HCT116 (cell line): ENCODE data around the gene SLAMF1. TPM values are rescaled to one million over a fixed set of nuclear protein-coding genes. Genes with fewer than 3 reads are reported as not detected.

Source experiments
- ATAC-seq: fragments of 200-7000 bp; cut with Tn5 transposase; 2 replicates; pipeline ENCODE4 v1.9.1; 2020; ENCODE audit warnings: mild to moderate bottlenecking, moderate library complexity
- BruUV-seq: library from RNA; stranded (reverse); fragments of 400-500 nt; replicated peaks from 2 replicates; lab custom pipeline; 2021; lab: Mats Ljungman, UMichigan
- CTCF ChIA-PET: fragments of 300-600 bp; sonication (Branson Sonifier 250); formaldehyde crosslinking; loops from one replicate; lab custom pipeline; 2021; ENCODE audit warnings: antibody characterized with exemption; lab: Charles Lee
- POLR2A ChIA-PET: fragments of 300-600, 350-600 bp; sonication (Branson Sonifier 250); formaldehyde crosslinking; loops from one replicate; lab custom pipeline; 2021; ENCODE audit warnings: antibody characterized with exemption; lab: Charles Lee
- RAD21 ChIA-PET, 2 experiments: fragments of 300-600 bp; sonication (Branson Sonifier 250); formaldehyde crosslinking; loops; one replicate each; lab custom pipeline; 2023; ENCODE audit warnings: low total read pairs in 2 of 2; ENCODE audit not compliant: uncharacterized antibody in 2 of 2, unreplicated experiment in 2 of 2, low non-redundant PET in 1 of 2; lab: Charles Lee
- DNase-seq: peaks from one replicate; pipeline ENCODE4 v3.0.0-alpha.2; 2010; ENCODE audit warnings: low read depth, low spot score
- H2AFZ ChIP-seq: fragments of 200-600 bp; shearing (Covaris generic), sonication (generic); 2 replicates; pipeline ENCODE4 v1.6.1; 2017; ENCODE audit warnings: low read depth, mixed run types, mixed read lengths, antibody characterized with exemption, low read length; ENCODE audit not compliant: poor library complexity, severe bottlenecking
- H3K27ac ChIP-seq: 2 replicates; pipeline ENCODE4 v1.5.1; 2012; ENCODE audit warnings: low read depth, low read length
- H3K27me3 ChIP-seq: fragments of 200-600 bp; sonication (generic); 2 replicates; pipeline ENCODE4 v1.6.1; 2016; ENCODE audit warnings: mixed run types, low read length, mixed read lengths; ENCODE audit not compliant: insufficient read depth
- H3K36me3 ChIP-seq, 2 experiments: fragments of 200-500 bp in 1 of 2; fragments of 200-600 bp in 1 of 2; sonication (Bioruptor generic) in 1 of 2; sonication (generic) in 1 of 2; 2 replicates each; pipeline versions ENCODE4 v1.5.1 to v1.6.1; 2014 to 2016; ENCODE audit warnings: low read length in 2 of 2, inconsistent platforms in 1 of 2, mixed read lengths in 1 of 2, mixed run types in 1 of 2; ENCODE audit not compliant: insufficient read depth in 2 of 2, control insufficient read depth in 1 of 2
- H3K4me1 ChIP-seq, 2 experiments: fragments of 200-600 bp in 1 of 2; sonication (generic) in 1 of 2; 2 replicates each; pipeline versions ENCODE4 v1.5.1 to v1.6.1; 2012 to 2017; ENCODE audit warnings: low read length in 2 of 2, inconsistent platforms in 1 of 2, mild to moderate bottlenecking in 1 of 2, mixed read lengths in 1 of 2, mixed run types in 1 of 2, moderate library complexity in 1 of 2; ENCODE audit not compliant: insufficient read depth in 2 of 2, control insufficient read depth in 1 of 2
- H3K4me2 ChIP-seq: fragments of 200-600 bp; sonication (generic); 2 replicates; pipeline ENCODE4 v1.6.1; 2017; ENCODE audit warnings: mixed run types, low read length, mixed read lengths
- H3K4me3 ChIP-seq, 2 experiments: fragments of 200-600 bp in 1 of 2; sonication (generic) in 1 of 2; replicated peaks in 1 of 2; 2 replicates each; pipeline ENCODE4 v1.5.1; 2011 to 2016; ENCODE audit warnings: low read length in 2 of 2, control low read depth in 1 of 2, low read depth in 1 of 2, mild to moderate bottlenecking in 1 of 2, mixed read lengths in 1 of 2, mixed run types in 1 of 2
- H3K79me2 ChIP-seq: fragments of 200-600 bp; sonication (generic); 2 replicates; pipeline ENCODE4 v1.6.1; 2017; ENCODE audit warnings: mild to moderate bottlenecking, mixed run types, low read length, moderate library complexity, mixed read lengths; ENCODE audit not compliant: insufficient read depth
- H3K9ac ChIP-seq: fragments of 200-600 bp; sonication (generic); 2 replicates; pipeline ENCODE4 v1.6.1; 2016; ENCODE audit warnings: low read length, mixed read lengths
- H3K9me2 ChIP-seq: fragments of 200-600 bp; sonication (generic), shearing (Covaris generic); 2 replicates; pipeline ENCODE4 v1.6.1; 2017; ENCODE audit warnings: mixed run types, mild to moderate bottlenecking, moderate library complexity; ENCODE audit not compliant: insufficient read depth
- H3K9me3 ChIP-seq, 2 experiments: fragments of 200-500 bp in 1 of 2; fragments of 200-600 bp in 1 of 2; sonication (Bioruptor generic) in 1 of 2; sonication (generic) in 1 of 2; 2 replicates each; pipeline ENCODE4 v1.6.1; 2014 to 2017; ENCODE audit warnings: low read length in 2 of 2, mixed read lengths in 2 of 2, inconsistent platforms in 1 of 2, low read depth in 1 of 2, mild to moderate bottlenecking in 1 of 2, mixed run types in 1 of 2, moderate library complexity in 1 of 2; ENCODE audit not compliant: control insufficient read depth in 1 of 2, insufficient read depth in 1 of 2
- H4K20me1 ChIP-seq: fragments of 200-600 bp; sonication (generic), shearing (Covaris generic); 2 replicates; pipeline ENCODE4 v1.6.1; 2017; ENCODE audit warnings: mixed run types, mild to moderate bottlenecking, moderate library complexity; ENCODE audit not compliant: insufficient read depth
- CTCF ChIP-seq, 3 experiments: fragments of 200-600 bp in 1 of 3; sonication (generic) in 1 of 3; IDR thresholded peaks in 2 of 3; conservative IDR thresholded peaks in 1 of 3; 2 replicates each; pipeline ENCODE4 v1.5.1; 2012 to 2017; ENCODE audit warnings: low read depth in 2 of 3, low read length in 2 of 3, antibody characterized with exemption in 1 of 3, borderline replicate concordance in 1 of 3, control low read depth in 1 of 3, mild to moderate bottlenecking in 1 of 3, mixed read lengths in 1 of 3, mixed run types in 1 of 3, moderate library complexity in 1 of 3; ENCODE audit not compliant: insufficient read depth in 1 of 3
- EZH2 ChIP-seq: fragments of 200-600 bp; sonication (generic); IDR thresholded peaks from 2 replicates; pipeline ENCODE4 v1.6.1; 2017; ENCODE audit warnings: antibody characterized with exemption, mixed run types
- POLR2AphosphoS5 ChIP-seq: IDR thresholded peaks from 2 replicates; pipeline ENCODE4 v1.6.1; 2011; ENCODE audit warnings: mild to moderate bottlenecking, low read depth, low read length, moderate library complexity
- RAD21 ChIP-seq: IDR thresholded peaks from 2 replicates; pipeline ENCODE4 v1.6.1; 2012; ENCODE audit warnings: low read depth, mild to moderate bottlenecking
- REST ChIP-seq: IDR thresholded peaks from 2 replicates; pipeline ENCODE4 v1.6.1; 2012; ENCODE audit warnings: low read depth
- SP1 ChIP-seq: IDR thresholded peaks from 2 replicates; pipeline ENCODE4 v1.6.1; 2012; ENCODE audit warnings: low read depth
- TCF7L2 ChIP-seq: IDR thresholded peaks from 2 replicates; pipeline ENCODE4 v1.7.0; 2011; ENCODE audit warnings: borderline replicate concordance, inconsistent platforms; ENCODE audit not compliant: insufficient read depth, insufficient read length; ENCODE audit errors: extremely low read depth
- YY1 ChIP-seq: IDR thresholded peaks from 2 replicates; pipeline ENCODE4 v1.6.1; 2011; ENCODE audit warnings: low read length, low read depth, moderate library complexity, mild to moderate bottlenecking; ENCODE audit not compliant: insufficient replicate concordance; ENCODE audit errors: extremely low read depth
- ZBTB33 ChIP-seq: IDR thresholded peaks from 2 replicates; pipeline ENCODE4 v1.6.1; 2011; ENCODE audit warnings: mild to moderate bottlenecking, low read length, moderate library complexity; ENCODE audit not compliant: insufficient replicate concordance; ENCODE audit errors: extremely low read depth
- ZFX ChIP-seq: fragments of 450-650 bp; IDR thresholded peaks from 2 replicates; pipeline ENCODE4 v1.6.1; 2017
- ZNF274 ChIP-seq: fragments of 200-500 bp; sonication (Bioruptor generic); IDR thresholded peaks from 2 replicates; pipeline ENCODE4 v1.6.1; 2014; ENCODE audit warnings: mild to moderate bottlenecking, low read depth, low read length, inconsistent platforms
- intact Hi-C: fragments of 100-400 bp; cut with micrococcal nuclease; formaldehyde crosslinking; loops from 2 replicates; pipeline ENCODE4 v1.10.0; 2022
- total RNA-seq: library from RNA; stranded (reverse); gene quantifications from one replicate; pipeline ENCODE4 v1.2.1, GENCODE V29; 2021; ENCODE audit not compliant: unreplicated experiment

Gene SLAMF1
- total RNA-seq, 1 experiment from 2014 or later: 0.30 TPM

DNA sequence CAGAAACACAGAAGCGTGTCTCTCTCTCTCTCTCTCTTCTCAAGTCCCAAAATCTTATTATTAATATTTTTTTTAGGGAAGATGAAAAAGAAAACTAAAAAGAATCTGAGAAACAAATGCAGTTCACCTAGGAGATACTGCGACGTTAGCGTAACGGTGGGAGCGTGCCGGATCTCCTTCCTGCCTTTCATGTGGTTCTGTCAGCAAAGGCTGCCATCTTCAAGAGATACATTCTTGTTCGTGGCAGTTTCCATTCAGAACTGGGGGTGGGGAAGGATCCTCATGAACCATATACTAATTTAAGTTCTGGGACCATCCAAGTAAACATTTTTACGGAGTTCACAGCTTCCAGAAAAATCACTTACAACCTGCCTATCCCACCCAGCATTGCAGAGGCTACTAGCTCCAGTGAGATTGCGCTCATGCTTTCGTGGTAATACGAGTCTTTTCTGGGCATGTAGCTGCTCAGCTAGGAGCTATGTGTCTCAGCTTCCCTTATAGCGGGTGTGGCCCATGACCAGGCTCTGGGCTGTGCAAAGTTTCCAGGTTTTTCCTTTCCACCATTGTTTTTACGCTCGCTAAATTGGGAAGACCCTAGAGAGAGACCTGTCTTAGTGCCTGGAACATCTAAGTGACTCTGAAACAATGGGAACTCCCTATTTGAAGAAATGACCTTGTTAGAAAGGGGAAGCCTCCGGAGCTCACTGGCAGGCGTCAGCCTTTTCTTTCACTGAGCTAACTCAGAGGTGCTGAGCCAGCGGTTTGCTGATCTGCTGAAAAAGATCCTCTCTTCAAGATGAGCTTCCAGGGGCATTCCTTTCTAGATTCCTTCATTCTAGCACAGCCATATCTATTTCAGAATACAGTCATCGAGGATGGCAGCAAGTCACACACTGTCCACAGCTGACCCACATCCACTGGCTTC lies 17.3 kb downstream of the SLAMF1 start:
- POLR2A ChIA-PET: no interaction called here
- Histone ChIP-seq H2AFZ (no peak overlapping the region), H3K27me3 (no peaks in the 10 kb centered on the region), H3K9me3 (no peaks in the 10 kb centered on the region), H3K27ac (no peak overlapping the region), H3K9ac (no peak overlapping the region), H3K9me2 (no peaks in the 10 kb centered on the region), H3K4me3 (no peak overlapping the region), H3K36me3 (no peaks in the 10 kb centered on the region), H3K4me1 (no peaks in the 10 kb centered on the region), H3K79me2 (no peaks in the 10 kb centered on the region), H3K4me2 (no peak overlapping the region), H4K20me1 (no peaks in the 10 kb centered on the region)
- no TSS peak for BruUV-seq
- RAD21 ChIA-PET: no interaction called here
- no peak for ATAC-seq
- DNase-seq: no peak
- intact Hi-C loops: no loop called here
- TF ChIP-seq RAD21: no peak
- TF ChIP-seq EZH2: no peak
- TF ChIP-seq SP1: no peak
- TF ChIP-seq REST: no peak
- no peak for TF ChIP-seq POLR2AphosphoS5
- no peak for TF ChIP-seq ZFX
- TF ChIP-seq CTCF (IDR thresholded peaks at IDR 0.05 in 2 of 3, conservative IDR thresholded peaks at IDR 0.05 in 1 of 3; ENCODE audit: borderline replicate concordance in 1 of 3, insufficient read depth in 1 of 3, low read depth in 2 of 3, low read length in 2 of 3): no peak
- TF ChIP-seq ZNF274: no peak
- TF ChIP-seq TCF7L2: no peak
- no peak for TF ChIP-seq ZBTB33
- TF ChIP-seq YY1: no peak
- CTCF ChIA-PET: no interaction called here
